ENCODE results near the gene ZMPSTE24.

- TF ChIP-seq CTCF (IDR thresholded peaks at IDR 0.05 in 2 of 3, conservative IDR thresholded peaks at IDR 0.05 in 1 of 3; ENCODE audit: borderline replicate concordance in 1 of 3, insufficient read depth in 1 of 3, low read depth in 2 of 3, low read length in 2 of 3) (no peak), EZH2 (IDR thresholded peaks at IDR 0.05) (no peak), RAD21 (IDR thresholded peaks at IDR 0.05; ENCODE audit: low read depth) (no peak), POLR2A (IDR thresholded peaks at IDR 0.05; ENCODE audit: borderline replicate concordance, extremely low read depth, insufficient read depth, insufficient read length) (no peak), ATF3 (IDR thresholded peaks at IDR 0.05) (no peak), SRF (IDR thresholded peaks at IDR 0.05; ENCODE audit: low read depth) (no peak), ZBTB33 (IDR thresholded peaks at IDR 0.05; ENCODE audit: extremely low read depth, insufficient replicate concordance, low read length) (no peak), EZH2phosphoT487 (IDR thresholded peaks at IDR 0.05; ENCODE audit: borderline replicate concordance) (no peak), MAX (IDR thresholded peaks at IDR 0.05) (no peak)
These were observed 5.4 kb upstream of the ZMPSTE24 start for GRCh38 chr1:40252601-40253000.
